Measurements from ENCODE around the gene COL4A6. TPM values are rescaled to one million over a fixed set of nuclear protein-coding genes. Genes with fewer than 3 reads are reported as not detected.

The COL4A6 gene
- total and polyA plus RNA-seq, 4 donors, result under 0.01 to 0.09 (median 0.07) TPM; not detected in 1

- TF ChIP-seq ATF3 (IDR thresholded peaks at IDR 0.05), result no peak
- TF ChIP-seq HNF4A (conservative IDR thresholded peaks at IDR 0.05), result peak; percentile 9 to 20
These were observed 162.5 kb downstream of the COL4A6 start (continued) for GRCh38 chrX:108275732-108276131.

DNA sequence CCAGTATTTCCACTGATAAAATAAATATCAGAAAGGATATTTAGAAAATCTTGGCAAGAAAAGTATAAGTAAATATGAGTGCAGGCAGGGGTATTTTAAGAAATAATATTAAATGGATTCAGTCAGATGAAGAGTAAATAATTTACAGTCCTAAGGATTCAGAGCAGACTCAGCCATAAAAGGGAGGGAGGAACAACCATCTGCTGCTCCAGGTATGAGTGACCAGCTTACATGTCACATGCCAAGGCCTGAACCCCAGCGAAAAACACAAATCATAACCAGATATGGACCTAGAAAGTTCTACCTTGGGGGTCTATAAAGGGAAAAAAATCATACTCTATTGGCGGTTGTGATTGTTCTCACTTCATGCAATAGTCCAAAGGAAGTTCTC is 166.8 kb downstream of the COL4A6 start:
- Histone ChIP-seq H3K4me3 (ENCODE audit: low read depth in 1 of 3, low read length in 3 of 3) (no peak overlapping the region), H3K27me3 (ENCODE audit: control insufficient read depth in 4 of 4, insufficient read depth in 4 of 4, low read length in 3 of 4) (peaks cover 0 to 4% (median 0%) of the 10 kb centered on the region in 4 donors), H3K27ac (ENCODE audit: low read depth in 1 of 2, low read length in 2 of 2) (no peak overlapping the region), H3K36me3 (ENCODE audit: control insufficient read depth in 4 of 4, insufficient read depth in 3 of 4, low read depth in 1 of 4, low read length in 3 of 4) (no peaks in the 10 kb centered on the region), H3K9ac (ENCODE audit: low read depth in 1 of 2, low read length in 2 of 2) (no peak overlapping the region), H3K9me3 (ENCODE audit: control insufficient read depth in 4 of 4, low read length in 3 of 4) (no peaks in the 10 kb centered on the region), H3K4me1 (ENCODE audit: control insufficient read depth in 4 of 4, insufficient read depth in 4 of 4, low read length in 3 of 4) (peaks cover 0 to 3% (median 0%) of the 10 kb centered on the region in 4 donors)
- no peak for DNase-seq (ENCODE audit: low spot score)
- no peak for TF ChIP-seq FOXA1 (IDR thresholded peaks at IDR 0.05)
- no peak for TF ChIP-seq FOXA2 (IDR thresholded peaks at IDR 0.05)
- no peak for TF ChIP-seq SP1 (IDR thresholded peaks at IDR 0.05)
- no peak for TF ChIP-seq RXRA (IDR thresholded peaks at IDR 0.05)
- TF ChIP-seq, protein P1, sequence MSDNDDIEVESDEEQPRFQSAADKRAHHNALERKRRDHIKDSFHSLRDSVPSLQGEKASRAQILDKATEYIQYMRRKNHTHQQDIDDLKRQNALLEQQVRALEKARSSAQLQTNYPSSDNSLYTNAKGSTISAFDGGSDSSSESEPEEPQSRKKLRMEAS (IDR thresholded peaks at IDR 0.05), result no peak
- TF ChIP-seq CTCF (IDR thresholded peaks at IDR 0.05; ENCODE audit: low read depth, low read length, missing input control), result no peak
- WGBS, result 35% methylated on average over 2 of the region's 2 CpGs

DNA sequence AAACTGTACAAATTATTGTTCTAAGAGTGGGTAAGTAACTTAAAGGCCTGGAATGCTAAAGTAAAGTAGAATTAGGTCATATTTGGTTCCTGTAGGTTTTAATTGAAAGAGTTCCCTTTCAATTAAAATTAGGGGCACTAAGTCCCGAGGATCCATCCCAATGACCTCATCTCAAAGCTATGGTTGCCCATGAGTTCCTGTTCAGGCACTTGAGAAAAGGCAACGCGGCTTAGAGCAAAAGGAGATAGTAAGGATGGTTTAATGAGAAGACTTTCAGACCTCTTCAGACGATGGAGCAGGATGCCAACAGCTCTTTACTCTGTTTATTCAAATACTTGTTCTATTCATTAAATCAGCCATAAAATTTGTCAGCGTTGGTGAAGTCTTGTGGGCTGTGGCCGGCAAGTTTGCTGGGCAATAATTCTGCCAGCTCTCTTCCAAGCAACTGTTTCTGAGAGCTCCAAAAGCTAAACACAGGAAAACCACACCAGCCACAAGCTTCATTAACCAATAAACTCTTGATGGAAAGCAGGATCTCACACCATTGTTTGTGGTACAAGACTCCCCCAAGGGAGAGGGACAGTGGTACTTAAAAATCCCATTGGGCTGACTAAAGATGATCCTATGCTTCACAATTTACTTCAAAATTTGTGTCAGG is 167.4 kb downstream of the COL4A6 start:
- DNase-seq (ENCODE audit: low spot score), result no peak
- TF ChIP-seq EGR1 (IDR thresholded peaks at IDR 0.05; ENCODE audit: low read depth in 2 of 2), result no peak
- TF ChIP-seq, protein P2, sequence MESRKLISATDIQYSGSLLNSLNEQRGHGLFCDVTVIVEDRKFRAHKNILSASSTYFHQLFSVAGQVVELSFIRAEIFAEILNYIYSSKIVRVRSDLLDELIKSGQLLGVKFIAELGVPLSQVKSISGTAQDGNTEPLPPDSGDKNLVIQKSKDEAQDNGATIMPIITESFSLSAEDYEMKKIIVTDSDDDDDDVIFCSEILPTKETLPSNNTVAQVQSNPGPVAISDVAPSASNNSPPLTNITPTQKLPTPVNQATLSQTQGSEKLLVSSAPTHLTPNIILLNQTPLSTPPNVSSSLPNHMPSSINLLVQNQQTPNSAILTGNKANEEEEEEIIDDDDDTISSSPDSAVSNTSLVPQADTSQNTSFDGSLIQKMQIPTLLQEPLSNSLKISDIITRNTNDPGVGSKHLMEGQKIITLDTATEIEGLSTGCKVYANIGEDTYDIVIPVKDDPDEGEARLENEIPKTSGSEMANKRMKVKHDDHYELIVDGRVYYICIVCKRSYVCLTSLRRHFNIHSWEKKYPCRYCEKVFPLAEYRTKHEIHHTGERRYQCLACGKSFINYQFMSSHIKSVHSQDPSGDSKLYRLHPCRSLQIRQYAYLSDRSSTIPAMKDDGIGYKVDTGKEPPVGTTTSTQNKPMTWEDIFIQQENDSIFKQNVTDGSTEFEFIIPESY (IDR thresholded peaks at IDR 0.05), result no peak
- no peak for TF ChIP-seq CTCF (IDR thresholded peaks at IDR 0.05; ENCODE audit: low read depth, low read length, missing input control)
- TF ChIP-seq YY1 (IDR thresholded peaks at IDR 0.05), result no peak
- TF ChIP-seq, protein P3, sequence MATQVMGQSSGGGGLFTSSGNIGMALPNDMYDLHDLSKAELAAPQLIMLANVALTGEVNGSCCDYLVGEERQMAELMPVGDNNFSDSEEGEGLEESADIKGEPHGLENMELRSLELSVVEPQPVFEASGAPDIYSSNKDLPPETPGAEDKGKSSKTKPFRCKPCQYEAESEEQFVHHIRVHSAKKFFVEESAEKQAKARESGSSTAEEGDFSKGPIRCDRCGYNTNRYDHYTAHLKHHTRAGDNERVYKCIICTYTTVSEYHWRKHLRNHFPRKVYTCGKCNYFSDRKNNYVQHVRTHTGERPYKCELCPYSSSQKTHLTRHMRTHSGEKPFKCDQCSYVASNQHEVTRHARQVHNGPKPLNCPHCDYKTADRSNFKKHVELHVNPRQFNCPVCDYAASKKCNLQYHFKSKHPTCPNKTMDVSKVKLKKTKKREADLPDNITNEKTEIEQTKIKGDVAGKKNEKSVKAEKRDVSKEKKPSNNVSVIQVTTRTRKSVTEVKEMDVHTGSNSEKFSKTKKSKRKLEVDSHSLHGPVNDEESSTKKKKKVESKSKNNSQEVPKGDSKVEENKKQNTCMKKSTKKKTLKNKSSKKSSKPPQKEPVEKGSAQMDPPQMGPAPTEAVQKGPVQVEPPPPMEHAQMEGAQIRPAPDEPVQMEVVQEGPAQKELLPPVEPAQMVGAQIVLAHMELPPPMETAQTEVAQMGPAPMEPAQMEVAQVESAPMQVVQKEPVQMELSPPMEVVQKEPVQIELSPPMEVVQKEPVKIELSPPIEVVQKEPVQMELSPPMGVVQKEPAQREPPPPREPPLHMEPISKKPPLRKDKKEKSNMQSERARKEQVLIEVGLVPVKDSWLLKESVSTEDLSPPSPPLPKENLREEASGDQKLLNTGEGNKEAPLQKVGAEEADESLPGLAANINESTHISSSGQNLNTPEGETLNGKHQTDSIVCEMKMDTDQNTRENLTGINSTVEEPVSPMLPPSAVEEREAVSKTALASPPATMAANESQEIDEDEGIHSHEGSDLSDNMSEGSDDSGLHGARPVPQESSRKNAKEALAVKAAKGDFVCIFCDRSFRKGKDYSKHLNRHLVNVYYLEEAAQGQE (IDR thresholded peaks at IDR 0.05), result no peak
- TF ChIP-seq HNF4A (conservative IDR thresholded peaks at IDR 0.05), result no peak
- TF ChIP-seq RXRA (IDR thresholded peaks at IDR 0.05), result no peak
- no peak for TF ChIP-seq JUND (IDR thresholded peaks at IDR 0.05)
- TF ChIP-seq ATF3 (IDR thresholded peaks at IDR 0.05), result no peak
- no peak for TF ChIP-seq FOXA2 (IDR thresholded peaks at IDR 0.05)
- TF ChIP-seq RAD21 (IDR thresholded peaks at IDR 0.05), result no peak
- TF ChIP-seq SP1 (IDR thresholded peaks at IDR 0.05), result no peak
- no peak for TF ChIP-seq HNF4G (IDR thresholded peaks at IDR 0.05)
- TF ChIP-seq NR2F2 (IDR thresholded peaks at IDR 0.05), result no peak
- no peak for TF ChIP-seq GABPA (IDR thresholded peaks at IDR 0.05 in 1 of 2, conservative IDR thresholded peaks at IDR 0.05 in 1 of 2)
- TF ChIP-seq TAF1 (conservative IDR thresholded peaks at IDR 0.05), result no peak
- no peak for TF ChIP-seq FOXA1 (IDR thresholded peaks at IDR 0.05)
- TF ChIP-seq, protein P1 (IDR thresholded peaks at IDR 0.05), result no peak
- Histone ChIP-seq H3K27ac (ENCODE audit: low read depth in 1 of 2, low read length in 2 of 2) (no peak overlapping the region), H3K4me1 (ENCODE audit: control insufficient read depth in 4 of 4, insufficient read depth in 4 of 4, low read length in 3 of 4) (peaks cover 0 to 3% (median 0%) of the 10 kb centered on the region in 4 donors), H3K9ac (ENCODE audit: low read depth in 1 of 2, low read length in 2 of 2) (no peak overlapping the region), H3K9me3 (ENCODE audit: control insufficient read depth in 4 of 4, low read length in 3 of 4) (no peaks in the 10 kb centered on the region), H3K27me3 (ENCODE audit: control insufficient read depth in 4 of 4, insufficient read depth in 4 of 4, low read length in 3 of 4) (peaks cover 0 to 4% (median 0%) of the 10 kb centered on the region in 4 donors), H3K4me3 (ENCODE audit: low read depth in 1 of 3, low read length in 3 of 3) (no peak overlapping the region), H3K36me3 (ENCODE audit: control insufficient read depth in 4 of 4, insufficient read depth in 3 of 4, low read depth in 1 of 4, low read length in 3 of 4) (no peaks in the 10 kb centered on the region)
- 76% methylated on average over 6 of the region's 6 CpGs for WGBS
